Naive thymus-derived CD4-positive, alpha-beta T cell (primary cell): Measurements from ENCODE around the gene MBP. TPM values are rescaled to one million over a fixed set of nuclear protein-coding genes. Genes with fewer than 3 reads are reported as not detected.

ENCODE experiments used
- ATAC-seq: fragments of 150-1000 bp; cut with Tn5 transposase; 2 replicates; pipeline ENCODE4 v1.10.0; 2021; ENCODE audit warnings: mild to moderate bottlenecking, moderate library complexity
- CTCF ChIA-PET: fragments of 350-600 bp; sonication (Branson Sonifier 250); formaldehyde crosslinking; loops from one replicate; lab custom pipeline; 2021; ENCODE audit warnings: antibody characterized with exemption; lab: Charles Lee
- POLR2A ChIA-PET: fragments of 350-600 bp; sonication (Branson Sonifier 250); formaldehyde crosslinking; loops from one replicate; lab custom pipeline; 2021; ENCODE audit warnings: antibody characterized with exemption, inconsistent platforms; lab: Charles Lee
- DNase-seq, 9 donors: peaks; one replicate each; pipeline versions ENCODE4 v3.0.0 to v3.0.0-alpha.2; 2020 to 2022; ENCODE audit warnings: mixed read lengths in 1 of 9
- H3K27ac ChIP-seq: one replicate; pipeline ENCODE4 v1.7.0; 2013; ENCODE audit warnings: mild to moderate bottlenecking, low read depth, low read length, moderate library complexity
- H3K27me3 ChIP-seq, 2 donors: one replicate each; pipeline ENCODE4 v1.7.0; 2013; ENCODE audit warnings: low read length in 2 of 2, mild to moderate bottlenecking in 2 of 2, moderate library complexity in 2 of 2; ENCODE audit not compliant: control insufficient read depth in 2 of 2, insufficient read depth in 2 of 2
- H3K36me3 ChIP-seq, 3 experiments: 1 replicate in 2 of 3; 2 replicates in 1 of 3; pipeline ENCODE4 v1.7.0; 2013; ENCODE audit warnings: low read length in 3 of 3, mild to moderate bottlenecking in 3 of 3, moderate library complexity in 1 of 3; ENCODE audit not compliant: insufficient read depth in 3 of 3, control insufficient read depth in 2 of 3
- H3K4me1 ChIP-seq, 2 donors: one replicate each; pipeline ENCODE4 v1.7.0; 2013; ENCODE audit warnings: low read length in 2 of 2, mild to moderate bottlenecking in 2 of 2, moderate library complexity in 1 of 2; ENCODE audit not compliant: control insufficient read depth in 2 of 2, insufficient read depth in 2 of 2
- H3K4me3 ChIP-seq: 2 replicates; pipeline ENCODE4 v1.7.0; 2013; ENCODE audit warnings: mild to moderate bottlenecking, low read length
- H3K9me3 ChIP-seq, 3 experiments: 1 replicate in 2 of 3; 2 replicates in 1 of 3; pipeline ENCODE4 v1.7.0; 2013; ENCODE audit warnings: low read length in 3 of 3; ENCODE audit not compliant: control insufficient read depth in 2 of 3
- H3K27ac Mint-ChIP-seq, 9 donors: one replicate each; pipeline ENCODE4 v1.8.0; 2020 to 2022; ENCODE audit warnings: mixed read lengths in 9 of 9, mild to moderate bottlenecking in 8 of 9, moderate library complexity in 5 of 9, inconsistent platforms in 2 of 9
- H3K27me3 Mint-ChIP-seq, 5 donors: one replicate each; pipeline ENCODE4 v1.8.0; 2021 to 2022; ENCODE audit warnings: mixed read lengths in 5 of 5, mild to moderate bottlenecking in 1 of 5
- H3K36me3 Mint-ChIP-seq, 5 donors: one replicate each; pipeline ENCODE4 v1.8.0; 2020 to 2022; ENCODE audit warnings: mixed read lengths in 5 of 5, mild to moderate bottlenecking in 3 of 5, inconsistent platforms in 1 of 5
- H3K4me1 Mint-ChIP-seq, 7 donors: one replicate each; pipeline ENCODE4 v1.8.0; 2020 to 2022; ENCODE audit warnings: mixed read lengths in 7 of 7, mild to moderate bottlenecking in 3 of 7, inconsistent platforms in 1 of 7
- H3K4me3 Mint-ChIP-seq, 10 donors: one replicate each; pipeline ENCODE4 v1.8.0; 2020 to 2022; ENCODE audit warnings: mild to moderate bottlenecking in 10 of 10, mixed read lengths in 10 of 10, moderate library complexity in 6 of 10, inconsistent platforms in 2 of 10
- H3K9me3 Mint-ChIP-seq, 11 donors: one replicate each; pipeline ENCODE4 v1.8.0; 2020 to 2022; ENCODE audit warnings: mixed read lengths in 11 of 11, mild to moderate bottlenecking in 4 of 11, inconsistent platforms in 1 of 11, moderate library complexity in 1 of 11
- intact Hi-C, 2 donors: fragments of 100-400 bp; cut with micrococcal nuclease; formaldehyde crosslinking; loops; one replicate each; pipeline ENCODE4 v1.15.1; 2023
- polyA plus RNA-seq, 2 donors: library from polyadenylated mRNA; unstranded; fragments of 300-500 nt; fragmentation: Illumina TruSeq; gene quantifications; one replicate each; pipeline ENCODE4 v1.2.3, GENCODE V29; 2021
- total RNA-seq, 6 experiments: library from RNA in 5 of 6; stranded (reverse) in 5 of 6; gene quantifications; 1 replicate in 5 of 6; 2 replicates in 1 of 6; pipeline ENCODE4 v1.2.3 and lab custom pipeline; 2021 to 2026

Gene MBP
- total and polyA plus RNA-seq, 7 experiments from 2014 or later: 88.3 to 152 (median 107) TPM

DNA sequence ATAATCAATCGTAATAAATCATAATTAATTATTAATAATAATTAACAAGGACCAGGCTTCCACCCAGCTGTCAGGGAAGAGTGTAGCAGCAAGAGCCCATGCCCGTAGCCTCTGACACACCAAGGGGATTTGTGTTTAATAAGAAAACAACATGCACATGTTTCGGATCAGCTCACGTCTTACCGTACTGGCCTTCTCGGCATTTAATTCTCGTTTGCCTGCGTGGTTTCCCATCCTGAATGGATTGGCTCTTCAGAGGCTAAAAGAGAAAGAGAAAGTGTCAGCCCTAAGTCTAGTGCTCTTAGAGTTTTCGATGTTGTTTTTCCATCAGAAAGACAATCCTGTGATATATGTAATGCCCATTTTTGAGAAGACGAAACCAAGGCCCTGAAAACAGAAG is 27.6 kb downstream of the MBP start:
- peaks cover 0 to 9% (median 0%) of the 10 kb centered on the region in 3 experiments for H3K36me3 ChIP-seq
- ChIA-PET CTCF (interaction anchor here (0.6 to 1.8 kb wide), 4 partner anchors 17 to 107 kb away, joined by 3 to 7 read pairs (median 3); no protein-coding TSS in a partner anchor), POLR2A (interaction anchor here (0.8 to 7.5 kb wide), 6 partner anchors 9 to 42 kb away, joined by 3 to 68 read pairs (median 6); partner anchors contain the start of gene MBP)
- Mint-ChIP-seq H3K4me3 (peak overlapping the region; percentile 45 to 92 (median 76)), H3K27me3 (no peaks in the 10 kb centered on the region), H3K9me3 (peaks cover 0 to 6% (median 0%) of the 10 kb centered on the region in 11 donors), H3K4me1 (peaks cover 76 to 100% (median 99%) of the 10 kb centered on the region in 7 donors), H3K36me3 (peaks cover 11 to 57% (median 18%) of the 10 kb centered on the region in 5 donors), H3K27ac (peak overlapping the region; percentile 85 to 99 (median 97))
- no peaks in the 10 kb centered on the region for H3K9me3 ChIP-seq
- H3K4me1 ChIP-seq: peaks cover 92 to 94% of the 10 kb centered on the region in 2 donors
- no peaks in the 10 kb centered on the region for H3K27me3 ChIP-seq
- intact Hi-C loops: loop anchor here in 1 of 2 donors (1.0 to 10.0 kb wide), 2 partner anchors 10 to 380 kb away; no protein-coding TSS in a partner anchor
- no peak for DNase-seq
- peak overlapping the region; percentile 22 for H3K4me3 ChIP-seq
- ATAC-seq: no peak
- peak overlapping the region; percentile 70 for H3K27ac ChIP-seq

DNA sequence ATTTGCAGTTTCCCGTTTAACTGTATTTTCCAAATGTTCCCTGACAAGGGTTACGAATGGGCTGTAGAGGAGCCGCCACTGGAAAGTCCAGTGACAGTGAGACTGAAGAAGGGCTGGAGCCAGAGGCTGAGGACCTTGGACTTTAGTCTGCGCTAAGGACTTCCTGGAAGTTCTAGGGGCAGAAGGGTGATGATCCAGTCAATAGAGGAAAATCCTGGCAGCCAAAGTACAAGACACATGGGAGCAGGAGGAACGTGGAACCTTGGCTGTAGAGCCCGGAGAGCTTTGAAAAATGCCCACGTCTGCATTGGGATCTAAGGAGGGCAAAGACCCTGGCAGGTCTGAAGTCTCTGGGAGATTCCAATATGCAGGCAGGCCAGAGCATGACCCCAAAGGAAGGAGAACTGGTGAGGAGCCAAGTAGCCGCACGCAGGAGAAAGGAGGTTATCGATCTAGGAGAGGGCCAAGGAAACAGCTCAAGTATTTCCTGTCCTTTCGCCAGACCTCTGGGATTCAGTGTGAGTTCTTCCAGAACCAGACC is 28.5 kb downstream of the MBP start:
- Mint-ChIP-seq H3K4me3 (peak overlapping the region in 9 of 10 donors; percentile 28 to 92 (median 53)), H3K9me3 (peaks cover 0 to 6% (median 0%) of the 10 kb centered on the region in 11 donors), H3K27me3 (no peaks in the 10 kb centered on the region), H3K4me1 (peaks cover 79 to 100% (median 99%) of the 10 kb centered on the region in 7 donors), H3K27ac (peak overlapping the region; percentile 55 to 99 (median 94)), H3K36me3 (peaks cover 11 to 65% (median 18%) of the 10 kb centered on the region in 5 donors)
- peaks cover 0 to 9% (median 0%) of the 10 kb centered on the region in 3 experiments for H3K36me3 ChIP-seq
- no peak overlapping the region for H3K4me3 ChIP-seq
- ATAC-seq (no peak), DNase-seq (no peak)
- peaks cover 97 to 99% of the 10 kb centered on the region in 2 donors for H3K4me1 ChIP-seq
- H3K9me3 ChIP-seq: no peaks in the 10 kb centered on the region
- ChIA-PET POLR2A (interaction anchor here (0.8 to 7.5 kb wide), 4 partner anchors 10 to 42 kb away, joined by 3 to 68 read pairs (median 31); partner anchors contain the start of gene MBP), CTCF (interaction anchor here (1.1 to 1.8 kb wide), 2 partner anchors 29 to 108 kb away, joined by 3 to 7 read pairs; partner anchors contain the start of gene MBP)
- intact Hi-C loops: loop anchor here (2.0 to 10.0 kb wide), 4 partner anchors 105 to 612 kb away; no protein-coding TSS in a partner anchor
- H3K27me3 ChIP-seq: no peaks in the 10 kb centered on the region
- peak overlapping the region; percentile 33 for H3K27ac ChIP-seq

DNA sequence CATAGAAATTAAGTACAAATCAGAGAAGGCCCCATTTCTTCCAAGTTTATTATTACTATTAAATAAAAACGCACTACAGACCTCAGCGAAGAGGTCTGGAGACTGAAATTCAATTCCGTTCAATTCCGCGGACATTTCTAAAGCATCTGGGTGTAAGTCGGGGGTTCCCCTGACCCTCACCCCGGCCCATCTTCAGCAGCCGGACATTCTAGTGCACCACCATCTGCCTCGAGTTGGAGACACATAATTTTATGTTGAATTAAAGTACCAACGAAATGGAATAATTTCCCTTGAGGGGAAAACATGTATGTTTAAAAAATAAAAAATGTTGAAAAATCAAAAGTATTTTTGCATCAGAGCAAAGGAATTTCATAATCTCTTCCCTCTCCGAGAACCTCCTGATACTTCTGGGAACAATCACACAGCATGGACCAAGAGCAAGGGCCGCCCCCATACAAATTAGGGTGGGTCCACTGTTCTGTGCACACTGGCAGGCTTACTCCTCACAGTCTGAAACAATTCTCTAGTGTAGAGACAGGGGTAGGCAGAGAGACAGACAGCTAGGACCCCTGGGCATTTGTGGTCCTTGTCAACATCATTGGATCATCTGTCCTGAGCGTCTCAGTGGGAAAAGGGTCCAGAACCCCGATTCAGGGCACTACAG is 29.3 kb downstream of the MBP start:
- no peak for DNase-seq
- peaks cover 0 to 6% (median 0%) of the 10 kb centered on the region in 11 donors for H3K9me3 Mint-ChIP-seq
- Histone ChIP-seq H3K4me3 (peak overlapping the region; percentile 6), H3K27me3 (no peaks in the 10 kb centered on the region), H3K4me1 (peaks cover 97 to 99% of the 10 kb centered on the region in 2 donors), H3K9me3 (no peaks in the 10 kb centered on the region), H3K36me3 (peaks cover 0 to 9% (median 0%) of the 10 kb centered on the region in 3 experiments), H3K27ac (peak overlapping the region; percentile 73)
- peaks cover 11 to 67% (median 18%) of the 10 kb centered on the region in 5 donors for H3K36me3 Mint-ChIP-seq
- peak overlapping the region; percentile 20 to 92 (median 50) for H3K4me3 Mint-ChIP-seq
- H3K27ac Mint-ChIP-seq: peak overlapping the region; percentile 55 to 99 (median 96)
- no peak for ATAC-seq
- POLR2A ChIA-PET: interaction anchor here (1.1 to 6.0 kb wide), 5 partner anchors 17 to 41 kb away, joined by 4 to 48 read pairs (median 9); no protein-coding TSS in a partner anchor
- no peaks in the 10 kb centered on the region for H3K27me3 Mint-ChIP-seq
- CTCF ChIA-PET: interaction anchor here (0.8 to 1.1 kb wide), 2 partner anchors 29 to 33 kb away, joined by 3 read pairs; partner anchors contain the start of gene MBP
- peaks cover 81 to 100% (median 98%) of the 10 kb centered on the region in 7 donors for H3K4me1 Mint-ChIP-seq
- intact Hi-C loops: loop anchor here (2.0 to 10.0 kb wide), 4 partner anchors 105 to 611 kb away; no protein-coding TSS in a partner anchor

DNA sequence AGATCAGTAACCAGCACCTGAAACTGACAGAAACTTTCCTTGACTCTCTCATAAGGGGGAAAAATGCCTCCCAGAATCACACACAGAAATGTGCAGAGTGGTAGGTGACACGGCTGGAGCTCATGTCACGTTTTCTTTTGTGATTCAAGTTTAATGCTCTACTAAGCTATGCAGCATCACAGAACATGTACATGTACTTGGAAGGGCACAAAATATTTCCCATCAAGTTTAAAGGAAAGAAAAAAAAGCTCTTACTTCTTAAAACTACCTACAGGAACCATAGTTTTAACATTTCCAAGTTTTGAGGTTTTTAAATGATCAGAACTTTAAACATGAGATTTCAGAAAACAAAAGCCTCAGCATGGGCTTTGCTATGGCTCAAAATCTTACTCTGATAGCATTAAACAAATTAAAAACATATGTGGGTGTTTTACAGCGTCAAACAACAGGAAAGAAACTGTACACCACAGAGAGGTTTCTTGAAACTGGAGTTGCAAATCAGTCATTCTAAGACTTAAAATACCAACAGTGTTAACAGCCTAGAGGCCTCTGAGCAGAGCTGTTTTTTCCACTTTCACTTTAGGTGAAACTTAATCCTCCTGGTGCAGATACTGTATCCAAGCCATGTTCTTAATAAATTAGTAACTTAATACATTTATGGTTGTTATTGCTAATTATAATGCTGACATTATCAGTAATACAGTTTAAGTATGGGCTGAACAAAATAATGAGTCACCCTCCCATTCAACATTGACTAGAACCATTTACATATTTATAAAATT is 30.1 kb downstream of the MBP start:
- no peaks in the 10 kb centered on the region for H3K27me3 ChIP-seq
- CTCF ChIA-PET: interaction anchor here (0.8 to 1.7 kb wide), 3 partner anchors 21 to 110 kb away, joined by 3 to 4 read pairs (median 4); no protein-coding TSS in a partner anchor
- no peaks in the 10 kb centered on the region for H3K9me3 ChIP-seq
- no peaks in the 10 kb centered on the region for H3K27me3 Mint-ChIP-seq
- DNase-seq (peak in 7 of 9 donors; percentile 48 to 79 (median 68)), ATAC-seq (peak; percentile 67)
- POLR2A ChIA-PET: interaction anchor here (0.6 to 5.6 kb wide), 11 partner anchors 16 to 1876 kb away, joined by 3 to 35 read pairs (median 5); partner anchors contain the start of gene MBP
- peaks cover 75 to 100% (median 98%) of the 10 kb centered on the region in 7 donors for H3K4me1 Mint-ChIP-seq
- H3K4me3 Mint-ChIP-seq: peak overlapping the region; percentile 65 to 92 (median 82)
- peaks cover 11 to 69% (median 18%) of the 10 kb centered on the region in 5 donors for H3K36me3 Mint-ChIP-seq
- peak overlapping the region; percentile 45 for H3K4me3 ChIP-seq
- H3K9me3 Mint-ChIP-seq: peaks cover 0 to 6% (median 0%) of the 10 kb centered on the region in 11 donors
- intact Hi-C loops: loop anchor here (1.0 to 10.0 kb wide), 9 partner anchors 22 to 610 kb away; no protein-coding TSS in a partner anchor
- H3K36me3 ChIP-seq: peaks cover 0 to 9% (median 0%) of the 10 kb centered on the region in 3 experiments
- H3K27ac Mint-ChIP-seq: peak overlapping the region; percentile 94 to 99 (median 98)
- peaks cover 96% of the 10 kb centered on the region in 2 donors for H3K4me1 ChIP-seq
- peak overlapping the region; percentile 73 for H3K27ac ChIP-seq

DNA sequence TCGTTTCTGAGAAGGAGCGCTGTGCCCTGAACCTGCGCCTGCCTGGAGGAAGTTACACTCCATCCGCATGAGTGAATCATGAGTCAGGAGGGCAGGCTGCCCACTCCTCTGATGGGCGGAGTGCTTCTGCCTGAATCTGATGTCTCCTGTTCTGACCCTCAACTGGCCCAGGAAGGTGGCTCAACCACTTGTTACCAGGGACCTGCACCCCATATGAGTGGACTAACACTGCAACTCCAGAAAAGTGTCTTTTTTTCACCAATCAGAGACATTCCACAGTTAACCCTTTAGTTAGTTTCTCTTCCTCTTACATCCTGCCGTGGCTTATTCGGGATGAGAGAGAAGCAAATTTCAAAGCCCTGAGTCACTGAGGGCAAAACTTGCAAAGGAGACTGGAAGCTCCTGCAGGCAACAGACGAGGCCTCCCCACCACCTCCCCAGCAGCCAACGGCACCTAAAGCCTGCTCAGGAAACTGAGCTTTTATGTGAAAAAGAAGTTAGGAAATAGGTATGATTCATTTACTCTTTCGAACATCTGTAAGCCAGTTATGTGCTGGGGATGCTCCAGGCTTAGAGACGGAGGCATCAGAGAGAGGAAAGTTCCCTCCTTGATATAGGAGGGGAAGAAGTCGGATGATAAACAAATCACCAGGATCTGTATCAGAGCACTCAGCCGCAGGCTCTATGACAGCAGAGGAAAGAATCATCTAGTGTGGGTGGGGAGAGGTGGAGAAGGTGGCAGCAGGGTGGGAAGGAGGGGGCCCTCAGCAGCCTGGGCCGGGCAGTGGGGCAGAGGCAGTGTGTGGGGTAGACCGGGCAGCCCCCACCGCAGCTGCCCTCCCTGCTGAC is 30.9 kb downstream of the MBP start:
- Mint-ChIP-seq H3K27ac (peak overlapping the region; percentile 94 to 99 (median 98)), H3K4me1 (peaks cover 71 to 100% (median 94%) of the 10 kb centered on the region in 7 donors), H3K4me3 (peak overlapping the region; percentile 65 to 92 (median 82)), H3K9me3 (peaks cover 0 to 6% (median 0%) of the 10 kb centered on the region in 11 donors), H3K36me3 (peaks cover 11 to 64% (median 21%) of the 10 kb centered on the region in 5 donors), H3K27me3 (no peaks in the 10 kb centered on the region)
- POLR2A ChIA-PET: interaction anchor here (0.6 to 5.6 kb wide), 12 partner anchors 15 to 1875 kb away, joined by 3 to 35 read pairs (median 4); partner anchors contain the start of gene MBP
- peaks cover 88 to 94% of the 10 kb centered on the region in 2 donors for H3K4me1 ChIP-seq
- H3K27me3 ChIP-seq: no peaks in the 10 kb centered on the region
- peaks cover 0 to 9% (median 0%) of the 10 kb centered on the region in 3 experiments for H3K36me3 ChIP-seq
- peak; percentile 62 for ATAC-seq
- intact Hi-C loops: loop anchor here (1.0 to 10.0 kb wide), 10 partner anchors 15 to 609 kb away; no protein-coding TSS in a partner anchor
- H3K27ac ChIP-seq: peak overlapping the region; percentile 73
- peak overlapping the region; percentile 45 for H3K4me3 ChIP-seq
- CTCF ChIA-PET: interaction anchor here (0.7 to 1.7 kb wide), 4 partner anchors 13 to 111 kb away, joined by 3 to 4 read pairs (median 4); no protein-coding TSS in a partner anchor
- peak in 2 of 9 donors; percentile 26 to 73 for DNase-seq
- H3K9me3 ChIP-seq: no peaks in the 10 kb centered on the region
